SK-N-SH (cell line): ENCODE measurements around the gene TCFL5. TPM values are rescaled to one million over a fixed set of nuclear protein-coding genes. Genes with fewer than 3 reads are reported as not detected.

Experiments used
- CTCF ChIA-PET: fragments of 300-600, 350-600 bp; formaldehyde crosslinking; extraction: SDS; loops from one replicate; lab custom pipeline; 2021; lab: Yijun Ruan, JAX
- POLR2A ChIA-PET: fragments of 350-600 bp; sonication (Branson Sonifier 250); formaldehyde crosslinking; extraction: SDS; loops from one replicate; lab custom pipeline; 2020; ENCODE audit warnings: antibody characterized with exemption, inconsistent platforms; lab: Yijun Ruan, JAX
- DNase-seq: peaks from one replicate; pipeline ENCODE4 v3.0.0; 2012
- H2AFZ ChIP-seq: fragments of 200-600 bp; sonication (generic); 2 replicates; pipeline ENCODE4 v1.8.1; 2016; ENCODE audit warnings: antibody characterized with exemption, mild to moderate bottlenecking, low read depth
- H3F3A ChIP-seq: fragments of 200-600 bp; sonication (generic); replicated peaks from 2 replicates; pipeline ENCODE3; 2016; ENCODE audit warnings: antibody characterized with exemption, mild to moderate bottlenecking; ENCODE audit not compliant: insufficient read depth
- H3K27ac ChIP-seq, 2 experiments: fragments of 200-500 bp in 1 of 2; fragments of 200-600 bp in 1 of 2; sonication (Bioruptor generic) in 1 of 2; sonication (generic), shearing (Covaris generic) in 1 of 2; 2 replicates each; pipeline versions ENCODE4 v1.5.1 to v1.6.1; 2014 to 2016; ENCODE audit warnings: low read depth in 2 of 2, inconsistent platforms in 1 of 2, low read length in 1 of 2, mild to moderate bottlenecking in 1 of 2, mixed read lengths in 1 of 2
- H3K27me3 ChIP-seq: fragments of 200-600 bp; sonication (generic), shearing (Covaris generic); 2 replicates; pipeline ENCODE4 v1.6.1; 2016; ENCODE audit warnings: mixed run types; ENCODE audit not compliant: insufficient read depth
- H3K36me3 ChIP-seq, 2 experiments: fragments of 200-500 bp in 1 of 2; fragments of 200-600 bp in 1 of 2; sonication (Bioruptor generic) in 1 of 2; sonication (generic) in 1 of 2; replicated peaks in 1 of 2; 2 replicates each; pipeline versions ENCODE3 to v1.5.1; 2014 to 2016; ENCODE audit warnings: low read length in 1 of 2, mild to moderate bottlenecking in 1 of 2; ENCODE audit not compliant: insufficient read depth in 2 of 2, control insufficient read depth in 1 of 2
- H3K4me1 ChIP-seq, 2 experiments: fragments of 200-500 bp in 1 of 2; fragments of 200-600 bp in 1 of 2; sonication (Bioruptor generic) in 1 of 2; sonication (generic), shearing (Covaris generic) in 1 of 2; 2 replicates each; pipeline versions ENCODE4 v1.5.1 to v1.6.1; 2014 to 2016; ENCODE audit warnings: low read depth in 1 of 2, low read length in 1 of 2, mixed run types in 1 of 2; ENCODE audit not compliant: insufficient read depth in 2 of 2, control insufficient read depth in 1 of 2
- H3K4me2 ChIP-seq: fragments of 200-600 bp; sonication (generic), shearing (Covaris generic); 2 replicates; pipeline ENCODE4 v1.6.1; 2017; ENCODE audit warnings: mixed run types
- H3K4me3 ChIP-seq, 2 experiments: fragments of 200-500 bp in 1 of 2; fragments of 200-600 bp in 1 of 2; sonication (Bioruptor generic) in 1 of 2; sonication (generic), shearing (Covaris generic) in 1 of 2; 2 replicates each; pipeline versions ENCODE4 v1.5.1 to v1.8.1; 2014 to 2016; ENCODE audit warnings: low read depth in 2 of 2, inconsistent platforms in 1 of 2, low read length in 1 of 2, mild to moderate bottlenecking in 1 of 2, mixed read lengths in 1 of 2, moderate library complexity in 1 of 2
- H3K79me2 ChIP-seq: fragments of 200-600 bp; sonication (generic); 2 replicates; pipeline ENCODE4 v1.8.1; 2017; ENCODE audit warnings: mild to moderate bottlenecking; ENCODE audit not compliant: insufficient read depth
- H3K9ac ChIP-seq: fragments of 200-600 bp; sonication (generic); 2 replicates; pipeline ENCODE4 v1.6.1; 2017; ENCODE audit warnings: mixed run types
- H3K9me2 ChIP-seq: fragments of 200-600 bp; sonication (generic); 2 replicates; pipeline ENCODE4 v1.6.1; 2017; ENCODE audit warnings: mixed run types
- H3K9me3 ChIP-seq: fragments of 200-600 bp; sonication (generic); 2 replicates; pipeline ENCODE4 v1.6.1; 2017; ENCODE audit warnings: mixed run types, mild to moderate bottlenecking, moderate library complexity
- H4K20me1 ChIP-seq: fragments of 200-600 bp; sonication (generic); 2 replicates; pipeline ENCODE4 v1.6.1; 2017; ENCODE audit warnings: mild to moderate bottlenecking, mixed run types; ENCODE audit not compliant: insufficient read depth
- CHD2 ChIP-seq: fragments of 150-350 bp; IDR thresholded peaks from 2 replicates; pipeline ENCODE4 v1.6.1; 2018; ENCODE audit warnings: low read length; ENCODE audit not compliant: partially characterized antibody
- ELF1 ChIP-seq: IDR thresholded peaks from 2 replicates; pipeline ENCODE4 v1.4.0; 2012
- EP300 ChIP-seq, 2 experiments: IDR thresholded peaks; 2 replicates each; pipeline versions ENCODE4 v1.4.0 to v1.6.1; 2012; ENCODE audit warnings: borderline replicate concordance in 1 of 2, low read depth in 1 of 2, low read length in 1 of 2
- FOSL2 ChIP-seq: IDR thresholded peaks from 2 replicates; pipeline ENCODE4 v1.4.0; 2012; ENCODE audit warnings: low read depth, mild to moderate bottlenecking, moderate library complexity, borderline replicate concordance
- FOXM1 ChIP-seq: IDR thresholded peaks from 2 replicates; pipeline ENCODE4 v1.4.0; 2012; ENCODE audit warnings: low read depth, mild to moderate bottlenecking
- GATA2 ChIP-seq: sonication (generic); formaldehyde crosslinking; IDR thresholded peaks from 2 replicates; pipeline ENCODE4 v1.5.0; 2020; ENCODE audit warnings: mild to moderate bottlenecking, missing genetic modification reagents
- IRF3 ChIP-seq: fragments of 150-350 bp; IDR thresholded peaks from 2 replicates; pipeline ENCODE4 v1.6.1; 2016; ENCODE audit warnings: mild to moderate bottlenecking, low read depth, low read length
- MEF2A ChIP-seq: IDR thresholded peaks from 2 replicates; pipeline ENCODE4 v1.4.0; 2012; ENCODE audit warnings: low read depth, borderline replicate concordance
- MXI1 ChIP-seq: IDR thresholded peaks from 2 replicates; pipeline ENCODE4 v1.6.1; 2012; ENCODE audit warnings: mild to moderate bottlenecking, low read depth, low read length, improper control_type of control experiment
- NRF1 ChIP-seq: IDR thresholded peaks from 2 replicates; pipeline ENCODE4 v1.6.1; 2012; ENCODE audit warnings: low read depth, mild to moderate bottlenecking, low read length
- PBX3 ChIP-seq: IDR thresholded peaks from 2 replicates; pipeline ENCODE4; 2012
- POLR2AphosphoS5 ChIP-seq: IDR thresholded peaks from 2 replicates; pipeline ENCODE4 v1.6.1; 2012; ENCODE audit warnings: low read depth, low read length
- SIN3A ChIP-seq: IDR thresholded peaks from 2 replicates; pipeline ENCODE4 v1.6.1; 2012; ENCODE audit warnings: low read depth, mild to moderate bottlenecking, low read length, moderate library complexity, borderline replicate concordance
- SMC3 ChIP-seq: IDR thresholded peaks from 2 replicates; pipeline ENCODE4 v1.6.1; 2012; ENCODE audit warnings: low read depth, low read length, improper control_type of control experiment
- TEAD4 ChIP-seq: IDR thresholded peaks from 2 replicates; pipeline ENCODE4 v1.4.0; 2012; ENCODE audit warnings: mild to moderate bottlenecking, borderline replicate concordance; ENCODE audit not compliant: insufficient read depth
- YY1 ChIP-seq: IDR thresholded peaks from 2 replicates; pipeline ENCODE4 v1.4.0; 2012; ENCODE audit warnings: low read depth, mild to moderate bottlenecking
- ZBTB33 ChIP-seq: IDR thresholded peaks from 2 replicates; pipeline ENCODE4 v1.4.0; 2012; ENCODE audit warnings: low read depth, borderline replicate concordance
- WGBS: methylation state at CpG from one replicate; pipeline ENCODE4 v1.1.6; 2017; ENCODE audit warnings: low lambda C conversion rate; 5-methylcytosine and 5-hydroxymethylcytosine counted together
- polyA plus RNA-seq, 3 experiments: library from polyadenylated mRNA; depleted of rRNA; stranded (reverse); fragments of >200 nt; gene quantifications; 2 replicates each; pipeline ENCODE4 v1.2.3, GENCODE V29; 2012
- TF ChIP-seq, protein P1 (sequence below): IDR thresholded peaks from 2 replicates; pipeline ENCODE4 v1.4.0; 2012; ENCODE audit warnings: low read depth
- TF ChIP-seq, protein P2 (sequence below): IDR thresholded peaks from 2 replicates; pipeline ENCODE4 v1.6.1; 2012; ENCODE audit warnings: mild to moderate bottlenecking, low read depth, low read length, moderate library complexity

TCFL5 gene
- polyA plus RNA-seq, 1 of the 3 experiments (the other 2 are of a cell fraction): 10.1 TPM

DNA sequence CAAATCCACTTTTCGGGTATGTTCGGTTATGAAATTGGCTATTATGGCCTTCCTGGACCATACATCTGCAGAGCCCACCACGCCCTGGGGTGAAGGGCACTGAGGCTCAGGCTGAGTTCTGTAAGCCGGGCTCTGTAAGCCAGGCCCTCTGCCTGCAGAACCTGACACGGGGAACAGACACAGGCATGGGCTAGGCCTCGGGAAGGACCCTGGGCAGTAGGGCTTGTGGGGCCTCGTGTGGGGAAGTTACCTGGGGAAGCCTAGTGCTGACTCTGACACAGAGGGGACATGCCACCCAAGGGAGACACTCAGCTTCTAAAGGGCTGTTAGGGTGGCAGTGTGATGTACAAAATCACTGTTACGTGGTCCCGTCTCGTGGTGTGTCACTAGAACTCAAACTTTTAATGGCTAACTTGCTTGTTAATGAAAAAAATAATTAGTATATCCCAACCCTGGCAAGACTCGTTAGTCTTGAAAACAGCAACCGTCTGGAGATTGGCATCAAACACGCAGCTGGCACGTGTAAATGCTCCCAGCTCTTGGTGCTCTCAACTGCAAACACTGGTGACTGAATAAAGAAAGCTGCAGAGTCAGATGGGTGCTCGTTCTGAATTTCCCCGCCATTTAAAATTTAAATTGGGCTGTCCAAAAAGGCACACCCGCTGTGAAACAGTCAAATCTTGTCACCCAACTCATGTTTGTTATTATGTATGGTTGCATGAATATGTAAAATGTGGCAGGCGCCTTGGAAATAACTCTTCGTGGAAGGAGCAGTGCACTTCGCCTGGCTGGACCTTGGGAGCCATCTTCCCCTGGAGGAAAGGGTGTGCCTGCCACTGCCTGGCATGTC is 23.6 kb upstream of the TCFL5 start:
- H3K9me2 ChIP-seq: no peaks in the 10 kb centered on the region
- H3K27me3 ChIP-seq: no peaks in the 10 kb centered on the region
- TF ChIP-seq POLR2AphosphoS5 (no peak), IRF3 (no peak), SIN3A (no peak), ELF1 (no peak), NRF1 (no peak), PBX3 (no peak), MXI1 (no peak), CHD2 (no peak), ZBTB33 (no peak), FOXM1 (no peak), SMC3 (no peak), GATA2 (CRISPR knock-in tag) (no peak), TEAD4 (no peak), MEF2A (no peak), FOSL2 (no peak), YY1 (no peak), EP300 (IDR thresholded peaks at IDR 0.05; ENCODE audit: borderline replicate concordance in 1 of 2, low read depth in 1 of 2, low read length in 1 of 2) (no peak)
- TF ChIP-seq, protein P1, sequence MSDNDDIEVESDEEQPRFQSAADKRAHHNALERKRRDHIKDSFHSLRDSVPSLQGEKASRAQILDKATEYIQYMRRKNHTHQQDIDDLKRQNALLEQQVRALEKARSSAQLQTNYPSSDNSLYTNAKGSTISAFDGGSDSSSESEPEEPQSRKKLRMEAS: no peak
- TF ChIP-seq, protein P2, sequence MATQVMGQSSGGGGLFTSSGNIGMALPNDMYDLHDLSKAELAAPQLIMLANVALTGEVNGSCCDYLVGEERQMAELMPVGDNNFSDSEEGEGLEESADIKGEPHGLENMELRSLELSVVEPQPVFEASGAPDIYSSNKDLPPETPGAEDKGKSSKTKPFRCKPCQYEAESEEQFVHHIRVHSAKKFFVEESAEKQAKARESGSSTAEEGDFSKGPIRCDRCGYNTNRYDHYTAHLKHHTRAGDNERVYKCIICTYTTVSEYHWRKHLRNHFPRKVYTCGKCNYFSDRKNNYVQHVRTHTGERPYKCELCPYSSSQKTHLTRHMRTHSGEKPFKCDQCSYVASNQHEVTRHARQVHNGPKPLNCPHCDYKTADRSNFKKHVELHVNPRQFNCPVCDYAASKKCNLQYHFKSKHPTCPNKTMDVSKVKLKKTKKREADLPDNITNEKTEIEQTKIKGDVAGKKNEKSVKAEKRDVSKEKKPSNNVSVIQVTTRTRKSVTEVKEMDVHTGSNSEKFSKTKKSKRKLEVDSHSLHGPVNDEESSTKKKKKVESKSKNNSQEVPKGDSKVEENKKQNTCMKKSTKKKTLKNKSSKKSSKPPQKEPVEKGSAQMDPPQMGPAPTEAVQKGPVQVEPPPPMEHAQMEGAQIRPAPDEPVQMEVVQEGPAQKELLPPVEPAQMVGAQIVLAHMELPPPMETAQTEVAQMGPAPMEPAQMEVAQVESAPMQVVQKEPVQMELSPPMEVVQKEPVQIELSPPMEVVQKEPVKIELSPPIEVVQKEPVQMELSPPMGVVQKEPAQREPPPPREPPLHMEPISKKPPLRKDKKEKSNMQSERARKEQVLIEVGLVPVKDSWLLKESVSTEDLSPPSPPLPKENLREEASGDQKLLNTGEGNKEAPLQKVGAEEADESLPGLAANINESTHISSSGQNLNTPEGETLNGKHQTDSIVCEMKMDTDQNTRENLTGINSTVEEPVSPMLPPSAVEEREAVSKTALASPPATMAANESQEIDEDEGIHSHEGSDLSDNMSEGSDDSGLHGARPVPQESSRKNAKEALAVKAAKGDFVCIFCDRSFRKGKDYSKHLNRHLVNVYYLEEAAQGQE: no peak
- H3K36me3 ChIP-seq: peaks cover 31 to 69% of the 10 kb centered on the region in 2 experiments
- no peak overlapping the region for H2AFZ ChIP-seq
- WGBS: 96% methylated on average over 18 of the region's 20 CpGs
- no peak overlapping the region for H3K4me3 ChIP-seq
- peaks cover 27% of the 10 kb centered on the region for H3F3A ChIP-seq
- H3K4me1 ChIP-seq: peaks cover 17 to 19% of the 10 kb centered on the region in 2 experiments
- no peak for DNase-seq
- 0 out of 2 replicates have a peak, but pooled peaks cover 4% of the 10 kb centered on the region for H4K20me1 ChIP-seq
- POLR2A ChIA-PET: interaction anchor here (1.0 kb wide), 1 partner anchor 10 kb away, joined by 3 read pairs; no protein-coding TSS in a partner anchor
- H3K27ac ChIP-seq: no peak overlapping the region; a peak in 1 of 4 replicates
- H3K79me2 ChIP-seq: no peaks in the 10 kb centered on the region
- no peak overlapping the region for H3K9ac ChIP-seq
- H3K9me3 ChIP-seq: no peaks in the 10 kb centered on the region
- H3K4me2 ChIP-seq: no peak overlapping the region
- CTCF ChIA-PET: interaction anchor here (0.9 to 7.2 kb wide), 6 partner anchors 9 to 124 kb away, joined by 3 to 77 read pairs (median 8); no protein-coding TSS in a partner anchor
